GM18861 (cell line): Measurements from ENCODE around the gene CEBPE.

Experiments used
- ATAC-seq: cut with Tn5 transposase; IDR thresholded peaks from one replicate; pipeline ENCODE4 v1.9.1; 2021; ENCODE audit not compliant: unreplicated experiment

Gene CEBPE

DNA sequence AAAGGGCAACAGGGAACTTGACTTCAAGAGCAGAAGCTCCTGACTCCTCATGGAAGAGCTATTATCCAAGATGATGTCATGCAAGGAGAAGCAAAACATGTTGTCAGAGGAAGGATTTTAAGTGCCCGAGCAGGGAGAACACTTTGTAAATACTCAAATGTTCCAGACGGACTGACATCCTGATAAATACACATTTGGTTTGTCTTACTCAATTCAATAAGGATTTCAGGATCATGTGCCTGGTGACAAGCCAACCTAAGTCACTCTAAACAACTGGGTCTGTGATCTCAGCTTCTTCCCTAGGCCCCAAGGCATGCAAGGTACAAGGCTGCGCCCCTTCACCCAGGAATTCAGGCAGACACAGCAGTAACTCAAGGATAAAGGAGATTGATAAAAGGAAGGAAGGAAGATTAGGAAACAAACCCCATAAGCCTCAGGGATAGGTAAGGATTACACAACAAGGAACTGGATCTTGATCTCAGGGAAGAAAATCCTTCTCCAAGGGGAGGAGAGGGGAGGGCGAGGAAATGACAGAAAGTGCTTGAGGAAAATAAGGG, 26.8 kb upstream of the CEBPE start:
- no peak for ATAC-seq

DNA sequence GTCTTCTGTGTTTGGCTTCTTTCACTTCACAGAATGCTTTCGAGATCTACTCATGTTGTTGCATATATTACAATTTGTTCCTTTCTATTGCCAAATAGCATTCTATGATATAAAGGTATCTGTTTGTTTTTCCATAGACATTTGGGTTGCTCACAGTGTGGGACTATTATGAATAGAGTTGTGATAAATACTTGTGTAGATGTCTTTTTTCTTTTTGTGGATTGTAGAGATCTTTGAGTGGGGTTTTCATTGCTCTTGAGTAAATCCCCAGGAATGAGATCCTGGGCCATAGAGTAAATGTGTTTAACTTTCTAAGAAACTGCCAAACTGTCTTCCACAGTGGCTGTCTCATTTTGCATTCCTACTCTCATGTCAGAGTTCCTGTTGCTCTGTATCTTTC, 24.9 kb upstream of the CEBPE start:
- ATAC-seq: no peak

DNA sequence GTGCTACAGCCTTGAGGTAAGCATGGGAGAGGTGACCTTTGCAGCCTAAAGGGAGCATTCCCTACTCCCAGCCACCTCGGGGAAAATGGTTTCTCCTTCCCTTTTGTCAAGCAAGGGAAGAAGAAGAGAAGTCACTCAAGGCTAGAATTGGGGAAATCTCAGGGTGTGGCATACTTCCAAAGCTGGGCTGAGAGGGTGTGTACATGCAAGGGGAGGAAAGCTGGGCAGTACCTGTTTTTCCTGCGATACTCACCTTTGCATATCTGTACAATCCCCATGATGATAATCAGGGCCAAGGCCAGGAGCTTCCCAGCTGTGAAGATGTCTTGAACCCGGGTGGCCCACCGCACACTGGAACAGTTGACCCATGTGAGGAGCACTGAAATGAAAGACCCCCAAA, 23.8 kb upstream of the CEBPE start:
- ATAC-seq: no peak

DNA sequence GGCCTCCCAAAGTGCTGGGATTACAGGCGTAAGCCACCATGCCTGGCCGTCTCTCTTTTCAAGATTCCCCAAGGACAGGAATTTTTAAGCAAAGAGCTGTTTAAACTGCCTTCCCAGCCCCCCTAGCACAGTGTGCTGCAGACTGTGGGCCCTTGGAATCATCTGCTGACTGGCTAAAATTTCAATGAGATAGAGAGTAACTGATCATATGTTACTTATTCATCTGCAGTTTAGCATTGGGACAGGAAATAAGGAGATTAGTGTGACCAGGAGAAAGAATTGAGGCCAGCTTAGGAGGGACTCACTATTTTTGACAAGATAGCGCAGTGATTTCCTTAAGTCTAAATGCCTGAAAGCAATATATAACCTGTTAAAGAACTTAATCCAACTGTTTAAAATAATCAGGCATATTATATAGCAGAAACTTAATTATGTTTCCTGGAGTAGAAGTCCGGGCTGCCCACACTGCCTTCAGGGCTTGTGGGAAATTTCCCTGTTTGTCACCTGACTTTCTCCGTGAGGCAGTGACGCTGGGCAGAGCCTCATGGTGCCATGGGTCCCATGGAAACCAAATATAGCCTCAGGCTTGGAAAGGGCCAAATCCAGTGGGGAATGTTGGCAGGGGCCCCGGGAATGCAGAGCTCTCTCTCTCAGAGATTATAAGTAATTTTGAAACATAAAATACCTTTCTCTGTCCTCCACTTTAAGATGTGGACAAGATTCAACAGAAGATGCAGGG, 22.8 kb upstream of the CEBPE start:
- ATAC-seq: no peak

DNA sequence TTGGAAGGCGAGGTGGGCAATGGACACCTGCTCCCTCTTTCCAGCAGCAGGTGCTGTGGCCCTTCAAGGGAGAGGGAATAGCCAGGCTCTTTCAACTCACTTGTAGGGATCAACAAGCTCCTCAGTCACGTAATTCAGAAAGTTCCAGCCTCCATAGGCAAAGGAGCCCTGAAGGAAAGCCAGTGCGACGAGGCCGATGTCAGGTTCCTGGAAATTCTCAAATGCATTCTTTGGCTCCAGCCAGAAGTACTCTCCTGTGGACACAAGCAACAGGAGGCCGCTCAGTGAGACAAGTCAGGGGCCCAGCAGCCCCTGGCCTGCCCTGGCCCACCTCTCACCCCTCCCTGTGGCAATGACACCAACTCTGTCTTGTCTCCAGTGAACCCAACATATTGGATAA, 21.3 kb upstream of the CEBPE start:
- no peak for ATAC-seq

DNA sequence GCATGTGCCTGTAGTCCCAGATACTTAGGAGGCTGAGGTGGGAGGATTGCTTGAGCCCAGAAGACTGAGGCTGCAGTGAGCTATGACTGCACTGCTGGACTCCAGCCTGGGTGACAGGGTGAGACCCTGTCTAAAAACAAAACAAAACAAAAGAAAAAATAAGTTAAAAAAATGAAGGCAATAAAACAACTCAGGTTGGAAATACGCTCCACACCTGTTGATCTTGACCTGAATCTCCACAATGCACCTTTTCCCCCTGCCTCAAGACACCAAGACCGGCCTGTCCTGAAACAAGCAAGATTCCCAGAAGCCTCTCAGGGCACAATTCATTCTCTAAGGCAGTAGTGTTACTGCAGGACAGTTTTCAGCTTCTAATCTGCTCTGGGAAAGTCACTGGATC, 20.8 kb upstream of the CEBPE start:
- no peak for ATAC-seq

DNA sequence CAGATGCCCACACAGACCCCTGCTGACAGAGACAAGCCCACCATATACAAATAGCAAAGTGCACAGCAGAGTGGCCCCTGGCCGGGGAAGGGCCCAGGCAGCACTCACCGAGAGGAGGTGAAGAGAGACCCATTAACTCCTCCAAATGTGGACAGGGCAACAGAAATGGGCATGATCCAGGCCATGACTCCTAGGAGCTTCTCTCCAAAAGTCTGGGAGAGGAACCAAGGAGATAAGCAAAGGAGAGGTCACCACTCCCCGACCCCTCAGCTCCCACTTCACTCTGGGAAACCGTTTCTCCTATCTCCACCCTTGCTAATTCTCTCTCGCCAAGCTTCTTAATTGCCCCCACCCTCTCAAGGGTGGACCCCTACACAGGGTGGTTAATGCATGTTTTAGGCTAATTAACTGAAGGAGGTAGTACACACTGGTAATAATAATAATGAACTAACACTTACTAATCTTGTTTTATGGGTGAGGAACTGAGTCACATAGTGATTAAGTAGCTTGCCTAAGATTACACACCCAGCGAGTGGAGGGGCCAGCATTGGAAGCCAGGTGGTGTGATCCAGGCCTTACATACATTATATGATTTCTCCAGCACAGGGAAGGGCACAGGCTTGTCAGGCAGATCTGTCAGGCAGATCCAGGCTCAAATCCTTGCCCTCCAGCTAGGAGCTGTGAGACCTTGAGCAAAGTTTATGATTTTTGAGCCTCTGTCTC, 18.9 kb upstream of the CEBPE start:
- no peak for ATAC-seq

DNA sequence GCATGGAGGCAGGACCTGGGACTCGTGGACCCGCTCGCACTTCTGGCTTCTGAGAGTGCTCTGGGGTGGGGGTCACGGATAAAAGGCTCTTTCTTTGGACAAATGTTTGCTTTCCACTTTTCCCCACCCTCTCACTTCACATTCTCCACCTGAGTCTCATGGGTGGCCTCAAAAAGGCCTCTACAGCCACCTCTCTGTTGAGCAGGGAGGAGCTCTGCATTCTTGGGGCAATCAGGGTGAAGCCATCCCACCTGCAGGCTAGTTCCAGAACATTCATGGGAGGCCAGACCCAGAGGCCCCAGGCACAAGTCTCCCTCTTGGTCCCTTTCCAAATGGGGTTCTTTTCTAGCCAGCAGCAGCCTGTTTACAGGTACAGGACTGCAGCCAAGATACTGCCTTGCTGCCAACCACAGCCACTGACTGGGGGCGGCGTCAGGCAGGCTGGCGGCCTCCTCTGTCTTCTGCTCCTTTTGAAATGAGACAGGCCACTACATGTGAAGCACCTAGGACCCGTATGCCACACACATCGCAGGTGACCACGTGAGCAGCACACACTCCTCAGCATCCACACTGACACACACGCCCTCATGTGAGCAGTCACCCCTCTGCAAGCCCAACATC, 18.2 kb upstream of the CEBPE start:
- ATAC-seq: no peak

DNA sequence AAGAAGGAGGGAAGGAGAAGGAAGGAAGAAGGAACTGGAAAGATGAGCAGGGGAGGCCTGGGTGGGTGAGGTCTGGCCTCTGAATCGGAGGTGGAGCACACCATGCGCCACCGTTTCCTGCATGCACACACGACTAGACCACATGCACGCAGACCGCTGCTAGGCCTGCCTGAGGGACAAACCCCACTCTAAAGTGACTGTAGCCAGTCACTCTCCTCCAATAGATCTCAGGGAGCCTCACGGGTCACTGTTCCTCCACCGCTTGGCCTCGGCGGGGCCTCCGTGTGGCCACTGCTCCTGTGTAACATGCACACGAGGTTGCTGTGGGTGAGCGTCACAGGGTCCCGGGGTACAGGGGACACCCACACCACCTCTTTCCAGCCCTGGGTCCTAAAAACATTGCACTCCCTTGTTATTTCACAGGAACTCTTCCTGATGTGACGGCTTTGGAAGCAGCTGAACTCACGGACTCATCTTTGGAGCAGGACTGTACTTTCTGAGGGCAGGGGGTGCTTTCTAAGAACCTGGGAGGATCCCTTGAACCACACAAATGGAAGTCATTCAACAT, 17.6 kb upstream of the CEBPE start:
- ATAC-seq: no peak

DNA sequence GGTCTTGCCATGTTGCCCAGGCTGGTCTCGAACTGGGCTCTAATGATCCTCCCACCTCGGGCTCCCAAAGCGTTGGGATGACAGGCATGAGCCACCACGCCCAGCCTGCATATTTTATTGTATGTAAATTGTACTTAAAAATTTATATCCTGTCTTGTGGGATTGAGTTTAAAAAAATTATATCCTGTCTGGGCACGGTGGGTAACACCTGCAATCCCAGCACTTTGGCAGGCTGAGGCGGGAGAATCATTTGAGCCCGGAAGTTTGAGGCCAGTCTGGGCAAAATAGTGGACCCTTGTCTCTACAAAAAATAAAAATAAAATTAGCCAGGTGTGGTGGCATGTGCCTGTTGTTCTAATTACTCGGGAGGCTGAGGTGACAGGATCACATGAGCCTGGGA, 13.9 kb upstream of the CEBPE start:
- no peak for ATAC-seq

DNA sequence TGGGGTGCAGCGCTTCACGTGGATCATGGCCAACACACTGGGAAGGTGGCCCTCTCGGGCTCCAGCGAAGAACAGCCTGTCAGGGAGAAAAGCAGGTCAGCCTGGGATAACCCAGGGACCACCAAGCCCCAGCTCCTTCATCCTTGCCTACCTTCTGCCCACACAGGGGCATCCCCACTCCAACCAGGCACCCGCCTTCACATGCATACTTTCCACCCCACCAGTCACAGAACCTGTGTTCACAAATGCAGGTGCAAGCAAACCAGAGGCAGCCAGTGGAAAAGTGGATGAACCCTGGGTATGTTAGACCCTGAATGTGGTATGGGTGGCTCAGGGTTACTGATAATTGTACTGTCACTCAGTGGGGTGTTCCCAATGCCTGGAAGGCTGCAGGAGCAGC, 12.4 kb upstream of the CEBPE start:
- no peak for ATAC-seq

DNA sequence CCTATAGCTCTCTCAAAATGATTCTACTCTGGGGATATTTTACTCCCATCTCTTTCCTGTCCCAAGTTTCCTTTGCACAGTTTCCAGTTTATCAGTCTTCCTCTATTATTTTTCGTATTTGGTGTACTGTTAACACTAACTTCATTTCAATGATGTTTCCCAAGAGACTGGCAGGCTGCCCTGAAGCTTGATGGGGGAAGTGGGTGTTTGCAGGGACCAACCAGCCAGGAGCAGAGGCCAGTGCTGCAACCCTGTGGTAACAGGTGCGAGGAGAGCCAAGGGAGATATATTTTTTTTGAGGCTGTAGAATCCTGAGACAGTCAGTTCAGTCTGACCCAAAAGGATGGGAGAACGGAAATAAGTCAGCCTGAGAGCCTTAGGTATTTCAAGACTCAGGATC, 11.8 kb upstream of the CEBPE start:
- no peak for ATAC-seq

DNA sequence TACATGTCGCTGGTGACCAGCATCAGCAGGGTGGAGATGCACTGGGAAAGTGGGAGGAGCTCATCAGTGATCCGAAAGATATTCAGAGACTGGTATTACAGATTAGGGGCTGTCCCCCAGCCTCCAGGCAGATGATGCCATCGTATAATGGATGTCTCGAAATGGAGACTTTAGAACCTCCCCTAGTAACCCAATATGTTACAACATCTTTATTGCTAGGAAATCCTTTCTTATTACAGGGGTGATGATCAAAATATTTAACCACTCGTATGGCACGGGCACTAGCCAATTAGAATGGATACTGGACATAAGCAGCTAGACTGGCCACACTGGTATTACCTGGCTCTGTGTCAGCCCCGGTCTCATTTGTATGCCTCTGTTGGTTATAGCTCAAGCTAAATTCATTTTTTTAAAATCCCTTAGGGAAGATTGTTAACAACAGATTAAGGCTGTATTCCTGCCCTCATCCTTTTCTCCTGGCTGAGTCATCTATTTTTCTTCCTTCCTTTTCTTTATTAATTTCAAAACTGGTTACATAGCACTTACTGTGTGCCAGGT, 10.8 kb upstream of the CEBPE start:
- no peak for ATAC-seq

DNA sequence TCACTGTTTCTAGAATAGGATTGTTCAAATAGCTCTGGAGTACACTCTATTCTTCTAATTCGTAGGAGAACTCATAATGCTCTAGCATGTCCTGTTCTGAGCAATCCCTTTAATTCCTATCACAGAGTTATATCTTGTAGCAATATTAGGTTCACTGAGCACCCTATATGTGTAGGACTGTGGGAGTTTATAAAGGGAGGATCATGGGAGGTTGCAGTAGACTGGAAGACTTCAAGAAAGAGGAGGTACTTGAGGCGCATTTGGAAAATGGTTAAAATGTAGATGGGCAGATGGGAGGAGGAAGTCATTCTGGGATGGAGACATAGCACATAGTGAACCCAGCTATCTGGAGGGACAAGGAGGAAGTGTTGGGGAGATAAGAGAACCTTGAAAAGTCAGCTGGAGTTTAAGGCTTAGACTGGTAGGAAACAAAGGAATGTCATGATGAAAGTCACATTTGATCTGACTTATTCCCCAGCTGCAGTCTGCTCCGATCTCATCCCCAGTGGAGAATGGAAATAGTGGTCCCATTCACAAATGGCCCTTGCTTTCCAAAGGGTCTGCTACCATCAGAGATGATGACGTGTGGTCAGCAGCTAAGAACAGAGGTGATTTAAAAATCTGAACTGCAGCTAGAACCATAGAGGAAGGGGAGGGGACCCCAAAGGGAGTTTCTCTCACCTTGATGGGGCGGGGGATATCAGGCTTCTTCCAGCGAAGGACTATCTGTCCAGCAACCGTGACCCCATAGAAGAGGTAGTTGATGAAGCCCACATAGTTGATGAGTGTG, 10.1 kb upstream of the CEBPE start:
- ATAC-seq: no peak

DNA sequence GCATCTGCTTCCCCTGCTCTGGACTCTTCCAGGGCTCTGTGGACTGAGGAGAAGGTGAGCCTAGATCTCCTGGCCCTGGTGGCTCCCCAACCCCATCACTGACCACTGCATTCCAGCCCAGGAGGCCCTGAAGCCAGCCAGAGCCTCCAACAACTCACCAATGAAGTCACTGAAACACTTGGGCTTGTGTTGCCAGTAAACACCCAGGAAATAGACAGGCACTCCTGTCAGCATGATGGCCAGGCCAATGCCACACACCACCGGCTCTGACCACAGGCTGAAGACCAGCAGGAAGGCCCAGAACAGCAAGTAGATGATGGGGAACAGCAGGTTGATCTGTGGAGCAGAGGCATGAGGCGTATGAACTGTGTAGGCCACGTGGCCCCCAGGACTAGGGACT, 8.8 kb upstream of the CEBPE start:
- no peak for ATAC-seq

DNA sequence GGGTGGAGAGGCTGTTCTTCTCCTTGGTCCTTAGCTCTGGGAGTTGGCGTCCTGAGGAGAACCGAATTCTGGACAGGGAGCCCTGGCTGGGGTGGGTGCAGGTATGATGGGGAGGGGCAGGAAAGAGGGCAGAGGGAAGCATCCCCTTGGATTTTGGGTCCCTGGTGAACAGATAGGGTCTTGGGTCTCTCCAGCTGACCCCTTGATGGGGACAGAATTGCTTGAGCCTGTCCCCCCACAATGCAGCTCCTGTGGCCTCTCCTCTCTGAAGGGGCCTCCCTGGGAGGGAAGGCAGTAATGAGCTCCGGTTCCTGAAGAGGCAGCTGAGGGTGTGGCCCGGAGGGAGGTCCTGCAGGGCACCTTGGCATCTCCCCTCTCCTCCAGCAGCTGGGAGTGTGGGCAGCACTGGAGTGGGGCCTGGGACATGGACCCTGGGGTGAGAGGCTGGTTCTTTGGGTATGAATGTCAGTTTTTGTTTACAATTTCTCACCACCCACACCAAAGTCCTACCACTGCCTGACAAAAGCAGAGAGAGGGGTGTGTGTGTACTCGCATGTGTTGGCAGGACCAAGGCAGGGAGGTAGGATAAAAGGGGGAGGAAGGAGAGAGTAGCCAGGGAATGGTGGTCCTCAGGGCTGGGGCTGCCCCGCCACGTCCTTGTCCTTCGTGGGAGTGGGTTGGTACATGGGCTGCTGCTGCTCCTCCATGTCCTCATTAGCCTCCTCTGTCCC, 7.7 kb upstream of the CEBPE start:
- no peak for ATAC-seq

DNA sequence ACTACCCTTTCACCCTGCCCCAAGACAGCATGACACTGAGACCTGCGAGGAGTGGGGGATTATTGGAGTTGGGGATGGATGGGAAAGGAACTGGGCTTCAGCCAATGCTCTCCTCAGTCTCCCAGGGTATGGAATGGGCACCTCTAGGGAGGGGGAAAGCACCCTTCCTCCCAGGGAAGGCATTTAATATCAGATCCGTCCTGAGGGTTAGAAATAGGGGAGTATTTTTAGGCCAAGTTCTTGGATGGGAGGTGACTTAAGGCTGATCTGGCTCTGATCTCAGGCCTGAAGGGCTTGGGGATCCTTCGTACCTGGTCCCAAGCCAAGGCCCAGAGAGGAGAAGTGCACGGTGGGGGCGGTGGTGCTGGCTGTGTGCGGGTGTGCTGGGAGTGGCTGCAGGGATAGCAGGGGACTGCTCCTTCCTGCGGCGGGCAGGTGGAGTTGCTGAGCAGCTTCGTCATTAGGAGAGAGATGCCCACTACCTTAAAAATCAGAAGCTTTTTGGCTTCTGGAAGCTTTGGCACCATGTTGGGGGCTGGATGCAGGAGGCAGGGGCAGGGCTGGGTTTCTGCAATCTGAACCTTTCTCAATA, 7.0 kb upstream of the CEBPE start:
- ATAC-seq: no peak

DNA sequence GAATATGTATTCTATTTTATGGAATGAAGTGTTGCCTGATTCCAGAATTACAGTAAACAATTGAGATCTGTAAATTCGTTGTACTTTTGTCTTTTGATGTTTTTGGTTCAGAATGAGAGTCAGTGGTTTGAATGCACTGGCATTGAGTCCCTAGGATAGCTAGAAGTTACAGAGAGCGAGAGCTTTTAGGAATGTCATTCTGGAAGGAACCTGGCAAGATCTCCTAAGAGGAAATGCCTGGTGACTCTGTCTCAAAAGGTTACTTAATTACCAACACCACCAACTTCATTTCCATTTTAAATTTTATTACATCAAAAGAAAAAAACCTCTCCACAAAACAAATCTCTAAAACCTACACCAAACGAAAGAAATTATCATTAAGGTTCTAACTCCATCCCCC, 6.0 kb upstream of the CEBPE start:
- no peak for ATAC-seq

DNA sequence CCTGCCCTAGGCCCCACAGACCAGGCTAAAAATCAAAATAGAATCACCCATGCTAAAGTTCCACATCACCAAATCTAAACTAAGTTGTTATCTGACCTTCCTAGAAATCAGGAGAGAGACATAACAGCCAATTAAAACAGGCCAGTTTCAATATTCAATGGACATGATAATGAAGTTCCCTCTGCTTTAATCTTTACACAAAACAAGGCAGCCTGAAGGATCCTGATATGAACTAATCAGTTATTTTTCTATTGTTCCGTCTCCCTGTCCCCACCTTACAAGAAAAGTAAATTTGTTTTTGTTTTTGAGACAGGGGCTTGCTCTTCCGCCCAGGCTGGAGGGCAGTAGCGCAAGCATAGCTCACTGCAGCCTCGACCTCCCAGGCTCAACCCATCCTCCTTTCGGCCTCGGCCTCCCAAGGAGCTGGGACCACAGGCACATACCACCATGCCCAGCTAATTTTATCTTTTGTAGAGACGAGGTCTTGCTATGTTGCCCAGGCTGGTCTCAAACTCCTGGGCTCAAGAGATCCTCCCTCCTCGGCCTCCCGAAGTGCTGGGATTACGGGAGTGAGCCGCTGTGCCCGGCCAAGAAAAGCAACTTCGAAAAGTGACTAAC, 5.4 kb upstream of the CEBPE start:
- ATAC-seq: no peak
